Activated CD4-positive, alpha-beta T cell treated with anti-CD3 and anti-CD28 coated beads, Interleukin-2, amount 10 ng/mL, durations not matched to agents 24 days and 14 days (primary cell): ENCODE data around the gene ZNF35. TPM values are rescaled to one million over a fixed set of nuclear protein-coding genes. Genes with fewer than 3 reads are reported as not detected.

Experiments
- DNase-seq: peaks from one replicate; pipeline ENCODE4 v3.0.0; 2022
- H3K27ac Mint-ChIP-seq: one replicate; pipeline ENCODE4 v1.8.0; 2022; ENCODE audit warnings: mild to moderate bottlenecking, mixed read lengths
- H3K27me3 Mint-ChIP-seq: one replicate; pipeline ENCODE4 v1.8.0; 2022; ENCODE audit warnings: mixed read lengths
- H3K36me3 Mint-ChIP-seq: one replicate; pipeline ENCODE4 v1.8.0; 2022; ENCODE audit warnings: low read depth, mild to moderate bottlenecking, mixed read lengths
- H3K4me1 Mint-ChIP-seq: one replicate; pipeline ENCODE4 v1.8.0; 2021; ENCODE audit warnings: mixed read lengths
- H3K4me3 Mint-ChIP-seq: one replicate; pipeline ENCODE4 v1.8.0; 2022; ENCODE audit warnings: mild to moderate bottlenecking, moderate library complexity, mixed read lengths
- H3K9me3 Mint-ChIP-seq: one replicate; pipeline ENCODE4 v1.8.0; 2021; ENCODE audit warnings: mixed read lengths
- intact Hi-C: fragments of 100-400 bp; cut with micrococcal nuclease; formaldehyde crosslinking; loops from one replicate; pipeline ENCODE4 v1.15.1; 2023
- total RNA-seq: library from RNA; stranded (reverse); gene quantifications from 2 replicates; pipeline ENCODE4 v1.2.3, GENCODE V29; 2022

Gene ZNF35
- total RNA-seq = 4.7 and 4.8 TPM in 2 replicates

- Mint-ChIP-seq H3K36me3 (peaks cover 52% of the 10 kb centered on the region), H3K27me3 (no peaks in the 10 kb centered on the region), H3K27ac (peak within 1 kb of the TSS; percentile 58), H3K9me3 (peaks cover 28% of the 10 kb centered on the region), H3K4me3 (peak within 1 kb of the TSS; percentile 85), H3K4me1 (peaks cover 5% of the 10 kb centered on the region)
- intact Hi-C loops = loop anchor here (2.0 kb wide), 1 partner anchor 24 kb away; the partner anchor contains the start of gene ZNF197
- DNase-seq = peak; percentile 76
Observed at GRCh38 chr3:44648564-44649229, at the start of gene ZNF35. ZNF35 (plus strand) TSS chr3:44648732; CDS start chr3:44651068, 2,336 bp downstream.

DNA sequence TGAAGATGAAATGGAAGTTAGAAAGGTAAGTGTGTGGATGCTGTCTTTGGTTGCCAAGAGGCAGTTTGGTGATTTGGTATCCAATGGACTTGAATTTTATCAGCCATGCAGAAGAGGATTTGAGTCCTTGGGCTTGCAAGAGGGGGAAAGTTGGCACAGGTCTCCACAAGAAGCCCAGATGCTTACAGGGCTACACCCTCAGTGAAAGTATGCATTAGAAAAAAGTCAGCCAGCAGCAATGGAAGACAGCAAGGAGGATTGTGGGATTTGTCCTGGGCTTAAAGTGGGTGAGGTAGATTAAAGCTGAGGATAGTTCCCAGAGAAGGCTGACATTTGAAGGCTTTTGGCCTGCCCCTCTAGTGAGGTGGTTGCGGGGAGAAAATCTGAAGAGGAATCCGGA, 46.8 kb upstream of the ZNF35 start:
- Mint-ChIP-seq H3K27me3 (no peaks in the 10 kb centered on the region), H3K27ac (no peak overlapping the region), H3K4me3 (no peak overlapping the region), H3K36me3 (no peaks in the 10 kb centered on the region), H3K4me1 (no peaks in the 10 kb centered on the region), H3K9me3 (peaks cover 12% of the 10 kb centered on the region)
- intact Hi-C loops = no loop called here
- no peak for DNase-seq

- Mint-ChIP-seq H3K4me3 (no peak overlapping the region), H3K27me3 (no peaks in the 10 kb centered on the region), H3K9me3 (peaks cover 17% of the 10 kb centered on the region), H3K4me1 (no peaks in the 10 kb centered on the region), H3K27ac (no peak overlapping the region), H3K36me3 (no peaks in the 10 kb centered on the region)
- intact Hi-C loops = no loop called here
- no peak for DNase-seq
Observed at GRCh38 chr3:44612678-44613077, 35.9 kb upstream of the ZNF35 start.

DNA sequence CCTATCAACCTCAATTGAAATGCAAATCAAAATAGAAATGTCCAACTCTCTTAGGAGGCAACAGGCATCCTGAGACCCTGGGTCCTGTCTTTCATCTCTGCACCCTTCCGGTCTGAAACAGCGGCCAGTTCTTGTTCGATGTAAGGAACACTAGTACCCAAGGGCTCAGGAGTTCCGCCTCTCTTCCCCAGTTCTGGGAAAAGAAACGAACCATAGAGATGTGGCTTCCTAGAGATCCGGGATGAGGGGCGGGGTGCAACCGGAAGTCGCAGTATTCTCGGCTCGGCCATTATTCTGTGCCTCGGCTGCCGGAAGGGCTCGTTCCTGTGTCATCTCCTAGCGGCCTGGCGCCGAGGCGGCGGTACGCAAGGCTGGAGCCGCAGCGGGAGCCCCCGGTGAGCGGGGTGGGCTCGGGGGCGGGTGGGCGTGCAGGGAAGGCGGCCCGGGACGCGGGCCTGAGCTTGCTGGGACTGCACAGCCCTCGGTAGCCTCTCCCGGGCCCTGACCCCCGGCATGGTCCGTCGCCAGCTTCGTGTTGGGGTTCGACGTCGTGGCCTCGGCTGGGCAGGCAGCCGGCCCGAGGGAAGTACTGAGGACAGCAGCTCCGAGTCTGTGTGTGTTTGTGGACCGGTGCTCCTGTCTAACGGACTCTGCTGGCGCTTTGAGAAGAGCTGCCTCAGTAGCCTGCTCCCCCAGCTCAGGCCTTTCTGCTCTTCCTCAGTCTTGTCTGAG, 23.6 kb upstream of the ZNF35 start, which contains the start of gene ZNF197:
Gene ZNF197 (plus strand): TSS at position 288 of the 732 bp plus-strand sequence. CDS start 4,119 bp downstream, outside the sequence.
- H3K4me3 Mint-ChIP-seq = peak within 1 kb of the TSS; percentile 90
- DNase-seq = peak; percentile 88
- peaks cover 14% of the 10 kb centered on the region for H3K4me1 Mint-ChIP-seq
- H3K36me3 Mint-ChIP-seq = peaks cover 28% of the 10 kb centered on the region
- H3K9me3 Mint-ChIP-seq = no peaks in the 10 kb centered on the region
- intact Hi-C loops = loop anchor here (1.0 to 10.0 kb wide), 5 partner anchors 24 to 288 kb away; partner anchors contain the start of genes KIAA1143, KIF15, TCAIM and TMEM42
- H3K27ac Mint-ChIP-seq = peak within 1 kb of the TSS; percentile 81
- H3K27me3 Mint-ChIP-seq = no peaks in the 10 kb centered on the region

DNA sequence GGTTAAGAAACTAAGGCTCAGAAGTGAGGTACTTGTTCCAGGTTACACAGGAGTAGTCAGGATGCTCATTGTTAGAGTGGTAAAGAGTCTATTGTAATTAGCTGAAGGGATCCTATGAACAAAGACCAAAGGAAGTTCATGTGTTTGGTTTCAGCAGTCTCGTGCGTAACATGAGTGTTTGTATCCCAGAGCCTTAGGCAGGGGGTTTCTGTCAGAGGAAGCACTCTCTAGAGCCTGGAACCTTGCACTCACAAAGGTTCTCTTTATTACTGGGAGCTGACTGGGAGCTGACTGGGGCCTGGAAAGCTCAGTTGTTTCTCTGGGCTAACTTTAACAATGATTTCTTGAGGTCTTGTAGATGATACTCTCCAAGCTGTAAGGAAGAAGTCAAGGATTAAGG, 19.8 kb upstream of the ZNF35 start:
- no peak for DNase-seq
- peaks cover 57% of the 10 kb centered on the region for H3K36me3 Mint-ChIP-seq
- H3K4me1 Mint-ChIP-seq = peaks cover 14% of the 10 kb centered on the region
- no peaks in the 10 kb centered on the region for H3K27me3 Mint-ChIP-seq
- no peak overlapping the region for H3K4me3 Mint-ChIP-seq
- no peak overlapping the region for H3K27ac Mint-ChIP-seq
- intact Hi-C loops = loop anchor here (5.0 to 10.0 kb wide), 2 partner anchors 114 to 291 kb away; partner anchors contain the start of gene TCAIM
- H3K9me3 Mint-ChIP-seq = peaks cover 5% of the 10 kb centered on the region

GRCh38 chr3:44632193-44632592, 16.3 kb upstream of the ZNF35 start:
- H3K36me3 Mint-ChIP-seq = peaks cover 83% of the 10 kb centered on the region
- peaks cover 18% of the 10 kb centered on the region for H3K9me3 Mint-ChIP-seq
- H3K27me3 Mint-ChIP-seq = no peaks in the 10 kb centered on the region
- no peak overlapping the region for H3K27ac Mint-ChIP-seq
- intact Hi-C loops = no loop called here
- no peak overlapping the region for H3K4me3 Mint-ChIP-seq
- peaks cover 1% of the 10 kb centered on the region for H3K4me1 Mint-ChIP-seq
- DNase-seq = no peak

DNA sequence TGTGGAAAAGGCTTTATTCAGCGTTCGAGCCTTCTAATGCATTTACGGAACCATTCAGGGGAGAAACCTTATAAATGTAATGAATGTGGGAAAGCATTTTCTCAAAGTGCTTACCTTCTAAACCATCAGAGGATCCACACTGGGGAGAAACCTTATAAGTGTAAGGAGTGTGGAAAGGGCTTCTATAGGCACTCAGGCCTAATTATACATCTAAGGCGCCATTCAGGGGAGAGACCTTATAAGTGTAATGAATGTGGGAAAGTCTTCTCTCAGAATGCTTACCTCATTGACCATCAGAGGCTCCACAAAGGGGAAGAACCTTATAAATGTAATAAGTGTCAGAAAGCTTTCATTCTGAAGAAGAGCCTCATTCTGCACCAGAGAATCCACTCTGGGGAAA, 6.2 kb upstream of the ZNF35 start:
- H3K36me3 Mint-ChIP-seq = peaks cover 77% of the 10 kb centered on the region
- intact Hi-C loops = no loop called here
- DNase-seq = no peak
- peaks cover 48% of the 10 kb centered on the region for H3K9me3 Mint-ChIP-seq
- no peaks in the 10 kb centered on the region for H3K4me1 Mint-ChIP-seq
- no peaks in the 10 kb centered on the region for H3K27me3 Mint-ChIP-seq
- no peak overlapping the region for H3K4me3 Mint-ChIP-seq
- no peak overlapping the region for H3K27ac Mint-ChIP-seq

GRCh38 chr3:44643024-44643423, 5.5 kb upstream of the ZNF35 start:
- intact Hi-C loops = no loop called here
- peaks cover 47% of the 10 kb centered on the region for H3K9me3 Mint-ChIP-seq
- H3K27ac Mint-ChIP-seq = no peak overlapping the region

GRCh38 chr3:44647771-44648170, 761 bp upstream of the ZNF35 start:
- no peak for DNase-seq
- Mint-ChIP-seq H3K9me3 (peaks cover 25% of the 10 kb centered on the region), H3K4me1 (peaks cover 5% of the 10 kb centered on the region), H3K27me3 (no peaks in the 10 kb centered on the region), H3K27ac (no peak overlapping the region), H3K36me3 (peaks cover 54% of the 10 kb centered on the region), H3K4me3 (peak overlapping the region; percentile 85)
- intact Hi-C loops = loop anchor here (2.0 kb wide), 1 partner anchor 23 kb away; the partner anchor contains the start of gene ZNF197

More at GRCh38 chr3:44643024-44643423, 5.5 kb upstream of the ZNF35 start:
- Mint-ChIP-seq H3K4me3 (no peak overlapping the region), H3K36me3 (peaks cover 76% of the 10 kb centered on the region), H3K4me1 (peaks cover 1% of the 10 kb centered on the region), H3K27me3 (no peaks in the 10 kb centered on the region)
- no peak for DNase-seq

GRCh38 chr3:44649709-44650108, 1.2 kb downstream of the ZNF35 start:
- DNase-seq = no peak
- intact Hi-C loops = loop anchor here (2.0 kb wide), 1 partner anchor 25 kb away; the partner anchor contains the start of gene ZNF197
- Mint-ChIP-seq H3K9me3 (peaks cover 35% of the 10 kb centered on the region), H3K4me1 (peaks cover 5% of the 10 kb centered on the region), H3K36me3 (peaks cover 54% of the 10 kb centered on the region), H3K4me3 (no peak overlapping the region), H3K27me3 (no peaks in the 10 kb centered on the region), H3K27ac (no peak overlapping the region)

DNA sequence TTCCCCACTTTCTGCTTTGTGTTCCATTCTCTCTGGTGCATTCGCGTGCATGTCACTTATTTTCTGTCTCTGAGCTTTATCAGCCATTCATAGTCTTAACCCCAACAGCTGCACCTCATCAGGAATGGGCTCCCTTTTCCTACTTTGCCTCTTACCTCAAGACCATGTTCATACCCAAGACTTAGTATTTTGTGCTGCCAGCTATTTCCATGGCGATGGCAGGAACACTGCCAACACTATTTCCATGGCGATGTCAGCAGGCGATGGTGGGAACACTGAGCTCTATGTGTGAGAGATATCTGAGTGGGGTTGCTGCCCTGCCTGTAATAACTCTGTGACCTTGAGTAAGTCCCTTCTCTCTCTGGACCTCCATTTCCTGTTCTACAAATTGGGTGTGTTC, 5.5 kb downstream of the ZNF35 start:
- Mint-ChIP-seq H3K27me3 (no peaks in the 10 kb centered on the region), H3K4me3 (no peak overlapping the region), H3K4me1 (peaks cover 2% of the 10 kb centered on the region), H3K36me3 (peaks cover 60% of the 10 kb centered on the region), H3K27ac (no peak overlapping the region), H3K9me3 (peaks cover 38% of the 10 kb centered on the region)
- DNase-seq = no peak
- intact Hi-C loops = no loop called here

DNA sequence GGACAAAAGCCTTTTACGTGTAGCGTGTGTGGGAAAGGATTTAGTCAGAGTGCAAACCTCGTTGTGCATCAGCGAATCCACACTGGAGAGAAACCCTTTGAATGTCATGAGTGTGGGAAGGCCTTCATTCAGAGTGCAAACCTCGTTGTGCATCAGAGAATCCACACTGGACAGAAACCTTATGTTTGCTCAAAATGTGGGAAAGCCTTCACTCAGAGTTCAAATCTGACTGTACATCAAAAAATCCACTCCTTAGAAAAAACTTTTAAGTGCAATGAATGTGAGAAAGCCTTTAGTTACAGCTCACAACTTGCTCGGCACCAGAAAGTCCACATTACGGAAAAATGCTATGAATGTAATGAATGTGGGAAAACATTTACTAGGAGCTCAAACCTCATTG, 10.5 kb downstream of the ZNF35 start:
- intact Hi-C loops = no loop called here
- Mint-ChIP-seq H3K4me3 (no peak overlapping the region), H3K27me3 (no peaks in the 10 kb centered on the region), H3K9me3 (peaks cover 46% of the 10 kb centered on the region), H3K27ac (no peak overlapping the region), H3K36me3 (peaks cover 51% of the 10 kb centered on the region), H3K4me1 (no peaks in the 10 kb centered on the region)
- no peak for DNase-seq

- Mint-ChIP-seq H3K4me3 (no peak overlapping the region), H3K27me3 (no peaks in the 10 kb centered on the region), H3K27ac (no peak overlapping the region), H3K36me3 (peaks cover 47% of the 10 kb centered on the region), H3K4me1 (no peaks in the 10 kb centered on the region), H3K9me3 (peaks cover 46% of the 10 kb centered on the region)
- DNase-seq = no peak
- intact Hi-C loops = no loop called here
Observed at GRCh38 chr3:44659434-44659833, 10.9 kb downstream of the ZNF35 start.

- H3K27ac Mint-ChIP-seq = no peak overlapping the region
- H3K36me3 Mint-ChIP-seq = peaks cover 41% of the 10 kb centered on the region
- no peaks in the 10 kb centered on the region for H3K27me3 Mint-ChIP-seq
- H3K9me3 Mint-ChIP-seq = peaks cover 50% of the 10 kb centered on the region
- DNase-seq = no peak
- no peak overlapping the region for H3K4me3 Mint-ChIP-seq
- intact Hi-C loops = no loop called here
- no peaks in the 10 kb centered on the region for H3K4me1 Mint-ChIP-seq
Observed at GRCh38 chr3:44661189-44661588, 12.7 kb downstream of the ZNF35 start.
